NT2/D1 (cell line): Measurements from ENCODE around the gene MAOA.

Experiments
- SUZ12 ChIP-seq: IDR thresholded peaks from 2 replicates; pipeline ENCODE4 v1.6.1; 2011; ENCODE audit not compliant: insufficient read length, insufficient read depth; ENCODE audit errors: extremely low read depth
- YY1 ChIP-seq: IDR thresholded peaks from 2 replicates; pipeline ENCODE4 v1.6.1; 2011; ENCODE audit not compliant: insufficient read length, insufficient read depth

GRCh38 chrX:43733699-43734098 is 77.6 kb downstream of the MAOA start:
- TF ChIP-seq SUZ12 (no peak), YY1 (no peak)
